ENCODE measurements around the gene EHBP1L1.

DNA sequence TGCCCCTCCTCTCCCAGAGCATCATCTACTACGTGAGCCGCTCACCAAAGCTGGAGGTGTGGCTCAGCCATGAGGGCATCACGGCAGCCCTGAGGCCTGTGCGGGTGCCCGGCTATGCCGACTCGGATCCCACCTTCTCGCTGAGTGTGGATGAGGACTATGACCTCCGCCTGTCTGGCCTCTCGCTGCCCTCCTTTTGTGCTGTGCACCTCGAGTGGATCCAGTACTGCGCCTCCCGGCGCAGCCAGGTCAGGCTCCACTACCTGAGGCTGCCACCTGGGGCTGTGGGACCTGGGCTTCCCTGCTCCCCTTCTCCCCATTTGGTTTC is 58.2 kb downstream of the EHBP1L1 start:
- TF ChIP-seq, protein P1, sequence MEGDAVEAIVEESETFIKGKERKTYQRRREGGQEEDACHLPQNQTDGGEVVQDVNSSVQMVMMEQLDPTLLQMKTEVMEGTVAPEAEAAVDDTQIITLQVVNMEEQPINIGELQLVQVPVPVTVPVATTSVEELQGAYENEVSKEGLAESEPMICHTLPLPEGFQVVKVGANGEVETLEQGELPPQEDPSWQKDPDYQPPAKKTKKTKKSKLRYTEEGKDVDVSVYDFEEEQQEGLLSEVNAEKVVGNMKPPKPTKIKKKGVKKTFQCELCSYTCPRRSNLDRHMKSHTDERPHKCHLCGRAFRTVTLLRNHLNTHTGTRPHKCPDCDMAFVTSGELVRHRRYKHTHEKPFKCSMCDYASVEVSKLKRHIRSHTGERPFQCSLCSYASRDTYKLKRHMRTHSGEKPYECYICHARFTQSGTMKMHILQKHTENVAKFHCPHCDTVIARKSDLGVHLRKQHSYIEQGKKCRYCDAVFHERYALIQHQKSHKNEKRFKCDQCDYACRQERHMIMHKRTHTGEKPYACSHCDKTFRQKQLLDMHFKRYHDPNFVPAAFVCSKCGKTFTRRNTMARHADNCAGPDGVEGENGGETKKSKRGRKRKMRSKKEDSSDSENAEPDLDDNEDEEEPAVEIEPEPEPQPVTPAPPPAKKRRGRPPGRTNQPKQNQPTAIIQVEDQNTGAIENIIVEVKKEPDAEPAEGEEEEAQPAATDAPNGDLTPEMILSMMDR (IDR thresholded peaks at IDR 0.05) = no peak
- TF ChIP-seq POLR2A (IDR thresholded peaks at IDR 0.05; ENCODE audit: low read depth) = no peak
- TF ChIP-seq POLR2AphosphoS5 (IDR thresholded peaks at IDR 0.05) = no peak
- no peak for TF ChIP-seq EP300 (IDR thresholded peaks at IDR 0.05)
